H1 (cell line): ENCODE data around the gene ERCC6. TPM values are rescaled to one million over a fixed set of nuclear protein-coding genes. Genes with fewer than 3 reads are reported as not detected.

Experiments used
- CTCF ChIA-PET: fragments of 300-600 bp; sonication (Branson Sonifier 250); formaldehyde crosslinking; loops from one replicate; lab custom pipeline; 2021; ENCODE audit not compliant: partially characterized antibody; lab: Charles Lee
- POLR2A ChIA-PET: fragments of 300-600 bp; sonication (Branson Sonifier 250); formaldehyde crosslinking; loops from one replicate; lab custom pipeline; 2021; ENCODE audit warnings: inconsistent platforms; ENCODE audit not compliant: partially characterized antibody; lab: Charles Lee
- DNase-seq, 2 experiments: peaks; one replicate each; pipeline versions ENCODE4 v3.0.0 to v3.0.0-alpha.2; 2010 to 2022; ENCODE audit warnings: low spot score in 2 of 2, low read depth in 1 of 2, mixed read lengths in 1 of 2
- FAIRE-seq: peaks from 2 replicates; lab custom pipeline; 2011; peaks lifted over from hg19 to GRCh38; lab: Jason Lieb, UNC
- H2AFZ ChIP-seq: 2 replicates; pipeline ENCODE4 v1.8.1; 2012; ENCODE audit warnings: low read length, inconsistent platforms
- H2AK5ac ChIP-seq: 2 replicates; pipeline ENCODE4 v1.6.1; 2013; ENCODE audit warnings: low read depth, low read length
- H2BK120ac ChIP-seq: replicated peaks from 2 replicates; pipeline ENCODE3; 2013; ENCODE audit warnings: low read depth, low read length, inconsistent platforms
- H2BK12ac ChIP-seq: 2 replicates; pipeline ENCODE4 v1.6.1; 2013; ENCODE audit warnings: low read depth, low read length
- H2BK15ac ChIP-seq: 2 replicates; pipeline ENCODE4 v1.6.1; 2013; ENCODE audit warnings: low read length
- H2BK20ac ChIP-seq: 2 replicates; pipeline ENCODE4 v1.6.1; 2013; ENCODE audit warnings: low read length
- H2BK5ac ChIP-seq: 2 replicates; pipeline ENCODE4 v1.6.1; 2013; ENCODE audit warnings: low read depth, low read length
- H3K14ac ChIP-seq: 2 replicates; pipeline ENCODE4 v1.6.1; 2013; ENCODE audit warnings: inconsistent platforms; ENCODE audit not compliant: insufficient read length
- H3K18ac ChIP-seq: 2 replicates; pipeline ENCODE4 v1.6.1; 2013; ENCODE audit warnings: low read length; ENCODE audit errors: extremely low read depth
- H3K23ac ChIP-seq: 2 replicates; pipeline ENCODE4 v1.6.1; 2013; ENCODE audit warnings: inconsistent platforms; ENCODE audit not compliant: insufficient read length
- H3K23me2 ChIP-seq: 2 replicates; pipeline ENCODE4 v1.6.1; 2013; ENCODE audit warnings: low read depth, low read length
- H3K27ac ChIP-seq: 2 replicates; pipeline ENCODE4 v1.6.1; 2011; ENCODE audit warnings: low read depth, low read length, inconsistent platforms
- H3K27me3 ChIP-seq, 4 experiments: replicated peaks in 1 of 4; 1 replicate in 1 of 4; 2 replicates in 3 of 4; pipeline versions ENCODE4 v1.6.1 to v1.8.1; 2011 to 2013; ENCODE audit warnings: low read length in 3 of 4, mild to moderate bottlenecking in 3 of 4, inconsistent platforms in 2 of 4, mixed read lengths in 2 of 4, moderate library complexity in 1 of 4; ENCODE audit not compliant: control insufficient read depth in 3 of 4, insufficient read depth in 3 of 4; ENCODE audit errors: extremely low read depth in 1 of 4
- H3K36me3 ChIP-seq, 4 experiments: 2 replicates each; pipeline versions ENCODE4 v1.6.1 to v1.8.1; 2011 to 2013; ENCODE audit warnings: mild to moderate bottlenecking in 4 of 4, low read length in 3 of 4, moderate library complexity in 2 of 4, control low read depth in 1 of 4, inconsistent platforms in 1 of 4; ENCODE audit not compliant: insufficient read depth in 4 of 4, control insufficient read depth in 2 of 4
- H3K4ac ChIP-seq: replicated peaks from 2 replicates; pipeline ENCODE3; 2013; ENCODE audit warnings: low read length, low read depth, mixed read lengths, inconsistent platforms; ENCODE audit not compliant: insufficient read length
- H3K4me1 ChIP-seq, 4 experiments: replicated peaks in 1 of 4; 1 replicate in 1 of 4; 2 replicates in 3 of 4; pipeline versions ENCODE4 v1.6.1 to v1.8.1; 2011 to 2013; ENCODE audit warnings: low read length in 3 of 4, inconsistent platforms in 2 of 4, mixed read lengths in 1 of 4; ENCODE audit not compliant: insufficient read depth in 4 of 4, control insufficient read depth in 3 of 4
- H3K4me2 ChIP-seq, 2 experiments: 2 replicates each; pipeline versions ENCODE4 v1.6.1 to v1.8.1; 2011 to 2013; ENCODE audit warnings: low read depth in 2 of 2, low read length in 2 of 2, control low read depth in 1 of 2, inconsistent platforms in 1 of 2, mild to moderate bottlenecking in 1 of 2; ENCODE audit not compliant: insufficient read depth in 1 of 2
- H3K4me3 ChIP-seq, 4 experiments: fragments of 200-600, 300-600 bp in 1 of 4; sonication (generic), shearing (Covaris generic), sonication (Bioruptor Twin) in 1 of 4; 2 replicates each; pipeline versions ENCODE4 v1.5.1 to v1.8.1; 2011 to 2016; ENCODE audit warnings: low read length in 4 of 4, low read depth in 3 of 4, control low read depth in 2 of 4, inconsistent platforms in 2 of 4, mild to moderate bottlenecking in 2 of 4, mixed read lengths in 1 of 4, moderate library complexity in 1 of 4; ENCODE audit not compliant: insufficient read depth in 2 of 4; ENCODE audit errors: extremely low read depth in 1 of 4
- H3K56ac ChIP-seq: replicated peaks from 2 replicates; pipeline ENCODE3; 2013; ENCODE audit warnings: low read depth, mild to moderate bottlenecking, mixed read lengths, low read length, inconsistent platforms; ENCODE audit not compliant: insufficient read length
- H3K79me1 ChIP-seq: 2 replicates; pipeline ENCODE4 v1.6.1; 2013; ENCODE audit warnings: low read depth, low read length, control low read depth
- H3K79me2 ChIP-seq, 2 experiments: 2 replicates each; pipeline versions ENCODE4 v1.6.1 to v1.8.1; 2012 to 2013; ENCODE audit warnings: low read length in 2 of 2, mild to moderate bottlenecking in 2 of 2, inconsistent platforms in 1 of 2; ENCODE audit not compliant: insufficient read depth in 2 of 2, control insufficient read depth in 1 of 2
- H3K9ac ChIP-seq, 4 experiments: replicated peaks in 1 of 4; 1 replicate in 1 of 4; 2 replicates in 3 of 4; pipeline versions ENCODE4 v1.6.1 to v1.8.1; 2011 to 2013; ENCODE audit warnings: low read depth in 3 of 4, low read length in 3 of 4, control low read depth in 2 of 4, mild to moderate bottlenecking in 2 of 4, moderate library complexity in 2 of 4, inconsistent platforms in 1 of 4; ENCODE audit errors: extremely low read depth in 1 of 4
- H3K9me3 ChIP-seq, 2 experiments: 2 replicates each; pipeline versions ENCODE4 v1.6.1 to v1.8.1; 2012 to 2013; ENCODE audit warnings: mild to moderate bottlenecking in 2 of 2, moderate library complexity in 2 of 2, control low read depth in 1 of 2, inconsistent platforms in 1 of 2, low read depth in 1 of 2, low read length in 1 of 2, mixed read lengths in 1 of 2; ENCODE audit not compliant: insufficient read depth in 2 of 2
- H4K20me1 ChIP-seq, 2 experiments: replicated peaks in 1 of 2; 2 replicates each; pipeline versions ENCODE3 to v1.8.1; 2011 to 2013; ENCODE audit warnings: inconsistent platforms in 2 of 2, low read length in 2 of 2, mild to moderate bottlenecking in 1 of 2; ENCODE audit not compliant: insufficient read depth in 2 of 2, control insufficient read depth in 1 of 2
- H4K5ac ChIP-seq: 2 replicates; pipeline ENCODE4 v1.6.1; 2013; ENCODE audit warnings: low read length, low read depth, mixed read lengths, inconsistent platforms; ENCODE audit not compliant: insufficient read length
- H4K8ac ChIP-seq: 2 replicates; pipeline ENCODE4 v1.8.0; 2013; ENCODE audit warnings: mild to moderate bottlenecking, moderate library complexity, low read length, inconsistent platforms; ENCODE audit not compliant: insufficient read depth; ENCODE audit errors: extremely low read depth
- H4K91ac ChIP-seq: replicated peaks from 2 replicates; pipeline ENCODE3; 2013; ENCODE audit warnings: low read length, mixed read lengths, inconsistent platforms; ENCODE audit not compliant: insufficient read length
- ASH2L ChIP-seq: fragments of 200-600, 300-600 bp; sonication (generic); IDR thresholded peaks from one replicate; pipeline ENCODE4 v1.7.1; 2017; ENCODE audit warnings: low read length
- CHD2 ChIP-seq: IDR thresholded peaks from 2 replicates; pipeline ENCODE4 v1.6.1; 2012; ENCODE audit warnings: low read length, improper control_type of control experiment
- CREB1 ChIP-seq: IDR thresholded peaks from 2 replicates; pipeline ENCODE4 v1.6.1; 2012; ENCODE audit warnings: inconsistent platforms
- CTBP2 ChIP-seq: IDR thresholded peaks from 2 replicates; pipeline ENCODE4 v1.7.0; 2011; ENCODE audit warnings: borderline replicate concordance, mild to moderate bottlenecking, moderate library complexity, mixed read lengths, low read length; ENCODE audit not compliant: insufficient read depth, insufficient read length
- JUN ChIP-seq: IDR thresholded peaks from 2 replicates; pipeline ENCODE4 v1.6.1; 2011; ENCODE audit warnings: low read depth, mild to moderate bottlenecking, improper control_type of control experiment, low read length
- MAX ChIP-seq: IDR thresholded peaks from 2 replicates; pipeline ENCODE4 v1.6.1; 2012; ENCODE audit warnings: inconsistent platforms
- RFX5 ChIP-seq: IDR thresholded peaks from 2 replicates; pipeline ENCODE4 v1.6.1; 2011; ENCODE audit warnings: low read depth, low read length, improper control_type of control experiment, borderline replicate concordance
- RXRA ChIP-seq: IDR thresholded peaks from 2 replicates; pipeline ENCODE4 v1.6.1; 2011; ENCODE audit warnings: low read depth, mild to moderate bottlenecking, low read length, moderate library complexity; ENCODE audit not compliant: insufficient read depth
- SIN3A ChIP-seq, 2 experiments: IDR thresholded peaks in 1 of 2; conservative IDR thresholded peaks in 1 of 2; 2 replicates each; pipeline ENCODE4 v1.6.1; 2011 to 2012; ENCODE audit warnings: low read length in 2 of 2, improper control_type of control experiment in 1 of 2, low read depth in 1 of 2, mild to moderate bottlenecking in 1 of 2
- SUZ12 ChIP-seq: fragments of 200-600 bp; sonication (generic); IDR thresholded peaks from 2 replicates; pipeline ENCODE4 v1.6.1; 2012; ENCODE audit warnings: mild to moderate bottlenecking, inconsistent platforms, low read length, moderate library complexity, mixed read lengths
- TAF7 ChIP-seq: optimal IDR thresholded peaks from 2 replicates; pipeline ENCODE3; 2011; ENCODE audit warnings: low read depth, mild to moderate bottlenecking, inconsistent platforms, low read length, moderate library complexity, borderline replicate concordance
- WGBS, 2 experiments: shearing (Covaris generic) in 1 of 2; methylation state at CpG; one replicate each; pipeline versions ENCODE4 v1.1.6 to v1.1.7; 2013 to 2015; ENCODE audit warnings: low lambda C conversion rate in 2 of 2, mixed read lengths in 2 of 2, inconsistent platforms in 1 of 2, low coverage in 1 of 2, missing lambda C conversion rate in 1 of 2; ENCODE audit not compliant: insufficient replicate concordance in 2 of 2, insufficient coverage in 1 of 2, insufficient read length in 1 of 2; ENCODE audit errors: extremely low coverage in 1 of 2, missing lambda C conversion rate in 1 of 2; 5-methylcytosine and 5-hydroxymethylcytosine counted together
- polyA plus RNA-seq, 7 experiments: library from polyadenylated mRNA; depleted of rRNA in 3 of 7; stranded (reverse) in 5 of 7; unstranded in 2 of 7; fragments of >200 nt in 5 of 7; fragments of 200-250 nt in 2 of 7; gene quantifications; 1 replicate in 5 of 7; 2 replicates in 1 of 7; 4 replicates in 1 of 7; pipeline versions ENCODE4 v1.2.1 to v1.2.3, GENCODE V29; 2011 to 2013; ENCODE audit warnings: missing spikeins in 2 of 7, mixed read lengths in 2 of 7
- total RNA-seq: library from RNA; stranded (reverse); fragmentation: NEBNext Ultra II Directional; extraction: Animal tissue kit (Norgen Biotek cat#: 25700); gene quantifications from 2 replicates; pipeline ENCODE4 v1.2.1, GENCODE V29; 2021

ERCC6 gene
- total and polyA plus RNA-seq, 2 of the 8 experiments (the other 6 are each of a cell fraction or from before 2014, with no cell fraction given): 4.1 to 11.9 TPM

GRCh38 chr10:49516216-49516970, 22.5 kb downstream of the ERCC6 start:
- Histone ChIP-seq H2BK20ac (no peak overlapping the region), H3K4ac (no peak overlapping the region), H4K91ac (no peak overlapping the region), H3K27me3 (no peaks in the 10 kb centered on the region), H3K14ac (no peak overlapping the region)
- no peak for TF ChIP-seq TAF7
- no peak for TF ChIP-seq MAX
- no peak for TF ChIP-seq SIN3A (conservative IDR thresholded peaks at IDR 0.05 in 1 of 2, IDR thresholded peaks at IDR 0.05 in 1 of 2; ENCODE audit: low read depth in 1 of 2, low read length in 2 of 2)
- no peak for TF ChIP-seq RXRA
- TF ChIP-seq SUZ12: no peak
- no peak for TF ChIP-seq RFX5
- no peak for TF ChIP-seq CHD2
- TF ChIP-seq CTBP2: no peak
- TF ChIP-seq CREB1: no peak
- TF ChIP-seq JUN: no peak
- no peak for TF ChIP-seq ASH2L
- TF ChIP-seq, all 59 proteins: peak for 0
- Histone ChIP-seq H4K8ac (no peak overlapping the region), H3K4me3 (no peak overlapping the region), H2BK12ac (no peak overlapping the region), H3K4me2 (no peak overlapping the region), H3K9ac (no peak overlapping the region), H3K4me1 (no peaks in the 10 kb centered on the region), H2BK5ac (no peak overlapping the region), H3K23ac (no peak overlapping the region), H3K79me2 (no peaks in the 10 kb centered on the region), H3K36me3 (no peaks in the 10 kb centered on the region; a peak in 1 of 8 replicates), H3K79me1 (no peaks in the 10 kb centered on the region), H4K20me1 (peaks cover 0 to 1% of the 10 kb centered on the region in 2 experiments), H3K9me3 (no peaks in the 10 kb centered on the region), H2BK15ac (no peak overlapping the region), H3K56ac (no peak overlapping the region), H4K5ac (no peak overlapping the region), H3K23me2 (no peaks in the 10 kb centered on the region), H2BK120ac (no peak overlapping the region), H3K18ac (no peak overlapping the region), H2AK5ac (no peak overlapping the region), H3K27ac (no peak overlapping the region), H2AFZ (no peak overlapping the region)
- 95% methylated on average over 16 of the region's 16 CpGs; no CpG with 5 or more reads in 1 of the 2 experiments for WGBS, 2 experiments
- CTCF ChIA-PET: interaction anchor here (0.7 to 12.5 kb wide), 3 partner anchors 108 to 163 kb away, joined by 3 to 261 read pairs (median 3); no protein-coding TSS in a partner anchor
- FAIRE-seq (no peak), DNase-seq (no peak)
- POLR2A ChIA-PET: interaction anchor here (0.6 kb wide), 1 partner anchor 102 kb away, joined by 3 read pairs; no protein-coding TSS in a partner anchor
